Measurements from ENCODE around the gene ATP1B2.

The ATP1B2 gene

DNA sequence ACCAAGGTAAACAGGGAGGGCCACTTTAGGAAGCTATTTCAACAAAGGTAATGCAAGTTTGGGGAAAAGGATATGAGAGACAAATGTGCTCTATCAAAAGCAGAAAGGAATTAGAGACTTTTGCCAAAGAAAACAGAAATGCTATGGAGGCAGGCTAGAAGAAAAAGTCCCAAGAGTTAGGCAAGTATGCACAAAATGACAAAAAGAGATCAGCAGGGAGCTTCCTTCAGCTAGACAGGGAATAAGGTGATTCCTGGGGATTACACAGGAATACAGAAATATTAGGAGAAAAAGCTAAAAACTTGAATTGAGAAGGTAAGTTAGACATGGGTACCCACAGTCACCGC is 38.5 kb upstream of the ATP1B2 start (continued):
- TF ChIP-seq, protein P1, sequence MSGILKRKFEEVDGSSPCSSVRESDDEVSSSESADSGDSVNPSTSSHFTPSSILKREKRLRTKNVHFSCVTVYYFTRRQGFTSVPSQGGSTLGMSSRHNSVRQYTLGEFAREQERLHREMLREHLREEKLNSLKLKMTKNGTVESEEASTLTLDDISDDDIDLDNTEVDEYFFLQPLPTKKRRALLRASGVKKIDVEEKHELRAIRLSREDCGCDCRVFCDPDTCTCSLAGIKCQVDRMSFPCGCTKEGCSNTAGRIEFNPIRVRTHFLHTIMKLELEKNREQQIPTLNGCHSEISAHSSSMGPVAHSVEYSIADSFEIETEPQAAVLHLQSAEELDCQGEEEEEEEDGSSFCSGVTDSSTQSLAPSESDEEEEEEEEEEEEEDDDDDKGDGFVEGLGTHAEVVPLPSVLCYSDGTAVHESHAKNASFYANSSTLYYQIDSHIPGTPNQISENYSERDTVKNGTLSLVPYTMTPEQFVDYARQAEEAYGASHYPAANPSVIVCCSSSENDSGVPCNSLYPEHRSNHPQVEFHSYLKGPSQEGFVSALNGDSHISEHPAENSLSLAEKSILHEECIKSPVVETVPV (CRISPR knock-in tag; IDR thresholded peaks at IDR 0.05) = no peak

DNA sequence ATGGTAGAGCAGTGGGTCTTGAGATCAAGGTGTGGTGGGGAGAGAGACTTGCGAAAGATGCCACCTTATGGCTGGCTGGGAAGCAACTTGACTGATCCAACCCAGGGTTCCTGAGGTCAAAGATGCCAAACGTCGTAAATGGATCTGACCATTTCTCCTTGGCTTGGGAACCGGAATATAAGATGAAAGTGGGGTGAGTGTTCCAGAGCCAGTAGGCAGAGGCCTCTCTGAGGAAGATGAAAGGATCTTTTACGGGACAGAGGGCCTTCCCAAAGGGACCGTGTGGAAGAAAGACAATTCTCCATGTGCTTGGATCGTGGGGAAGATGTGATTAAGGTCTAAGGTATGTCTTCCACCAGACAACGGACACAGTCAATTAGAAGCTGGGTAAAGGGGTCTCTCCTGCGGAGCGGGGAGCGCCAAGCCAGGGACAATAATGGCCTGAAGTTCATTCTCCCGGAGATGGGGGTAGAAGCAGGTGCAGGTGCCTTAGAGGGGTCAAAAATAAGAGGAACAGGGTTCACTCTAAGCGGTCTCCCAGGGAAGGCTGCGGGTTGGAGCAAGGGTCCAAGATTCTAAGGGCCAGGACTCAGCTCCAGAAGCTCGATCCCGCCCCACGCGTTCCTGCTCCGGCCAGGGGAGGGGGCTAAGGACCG is 36.8 kb upstream of the ATP1B2 start:
- TF ChIP-seq PPARA (CRISPR knock-in tag; IDR thresholded peaks at IDR 0.05; ENCODE audit: borderline replicate concordance) (no peak), ESRRG (CRISPR knock-in tag; IDR thresholded peaks at IDR 0.05) (no peak), SNAI2 (CRISPR knock-in tag; IDR thresholded peaks at IDR 0.05) (no peak), ZC3H10 (CRISPR knock-in tag; IDR thresholded peaks at IDR 0.05) (no peak)
- ATAC-seq = peak; percentile 5; the same call in 2 of the 3 replicates

DNA sequence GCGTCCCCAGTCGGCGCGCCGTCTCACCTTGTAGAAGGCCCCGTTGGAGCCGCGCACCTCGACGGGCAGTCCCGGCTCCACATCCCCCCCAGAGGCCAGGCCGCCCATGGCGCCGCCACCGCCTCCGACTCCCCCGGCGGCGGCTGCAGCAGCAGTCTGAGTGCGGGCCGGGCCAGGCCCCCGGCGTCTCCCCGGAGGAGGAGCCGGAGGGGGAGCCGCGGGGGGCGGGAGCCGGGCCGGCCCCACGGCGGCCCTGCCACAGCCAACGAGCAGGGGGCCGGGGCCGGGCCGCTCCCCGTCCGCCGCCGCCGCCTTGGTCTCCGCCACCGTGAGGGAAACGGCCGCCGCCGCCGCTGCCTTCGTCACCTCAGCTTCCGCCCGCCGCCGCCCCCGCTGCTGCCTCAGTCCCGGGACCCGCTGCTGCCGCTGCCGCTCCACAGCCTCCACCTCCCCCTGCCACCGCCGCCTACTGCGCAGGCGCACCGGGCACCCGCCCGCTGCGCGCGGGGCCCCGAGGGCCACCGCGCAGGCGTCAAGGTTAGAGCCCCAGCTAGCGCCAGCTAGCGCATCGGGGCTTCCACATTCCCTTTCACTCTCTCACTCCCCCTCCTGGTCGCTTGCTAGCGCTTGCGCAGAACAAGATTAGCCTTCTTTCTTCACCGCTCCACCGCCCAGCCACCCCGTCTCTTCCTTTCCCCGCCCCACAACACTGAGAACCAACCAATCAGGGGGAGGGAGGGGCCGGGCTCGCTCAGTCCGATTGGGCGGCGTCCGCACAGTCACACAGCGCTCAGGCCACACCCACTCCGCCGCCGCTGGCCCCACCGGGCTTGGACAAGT is 36.1 kb upstream of the ATP1B2 start, which contains the start of gene FXR2:
FXR2 (minus strand) TSS at position 473 of the 840 bp plus-strand sequence; CDS start at position 108, 365 bp downstream.
- TF ChIP-seq TCF4 (CRISPR knock-in tag; IDR thresholded peaks at IDR 0.05; ENCODE audit: borderline replicate concordance) (no peak), CSDC2 (CRISPR knock-in tag; IDR thresholded peaks at IDR 0.05) (no peak), ESRRG (CRISPR knock-in tag; IDR thresholded peaks at IDR 0.05) (no peak), ZFP30 (CRISPR knock-in tag; IDR thresholded peaks at IDR 0.05) (no peak), ZNF8 (CRISPR knock-in tag; IDR thresholded peaks at IDR 0.05) (no peak), GLIS3 (CRISPR knock-in tag; IDR thresholded peaks at IDR 0.05) (no peak), PPARA (CRISPR knock-in tag; IDR thresholded peaks at IDR 0.05; ENCODE audit: borderline replicate concordance) (no peak)
- TF ChIP-seq, protein P2, sequence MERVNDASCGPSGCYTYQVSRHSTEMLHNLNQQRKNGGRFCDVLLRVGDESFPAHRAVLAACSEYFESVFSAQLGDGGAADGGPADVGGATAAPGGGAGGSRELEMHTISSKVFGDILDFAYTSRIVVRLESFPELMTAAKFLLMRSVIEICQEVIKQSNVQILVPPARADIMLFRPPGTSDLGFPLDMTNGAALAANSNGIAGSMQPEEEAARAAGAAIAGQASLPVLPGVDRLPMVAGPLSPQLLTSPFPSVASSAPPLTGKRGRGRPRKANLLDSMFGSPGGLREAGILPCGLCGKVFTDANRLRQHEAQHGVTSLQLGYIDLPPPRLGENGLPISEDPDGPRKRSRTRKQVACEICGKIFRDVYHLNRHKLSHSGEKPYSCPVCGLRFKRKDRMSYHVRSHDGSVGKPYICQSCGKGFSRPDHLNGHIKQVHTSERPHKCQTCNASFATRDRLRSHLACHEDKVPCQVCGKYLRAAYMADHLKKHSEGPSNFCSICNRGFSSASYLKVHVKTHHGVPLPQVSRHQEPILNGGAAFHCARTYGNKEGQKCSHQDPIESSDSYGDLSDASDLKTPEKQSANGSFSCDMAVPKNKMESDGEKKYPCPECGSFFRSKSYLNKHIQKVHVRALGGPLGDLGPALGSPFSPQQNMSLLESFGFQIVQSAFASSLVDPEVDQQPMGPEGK (CRISPR knock-in tag; IDR thresholded peaks at IDR 0.05; ENCODE audit: borderline replicate concordance) = 0 out of 2 replicates have a peak, but pooled peaks have one; percentile 29
- peak; percentile 96 for ATAC-seq

DNA sequence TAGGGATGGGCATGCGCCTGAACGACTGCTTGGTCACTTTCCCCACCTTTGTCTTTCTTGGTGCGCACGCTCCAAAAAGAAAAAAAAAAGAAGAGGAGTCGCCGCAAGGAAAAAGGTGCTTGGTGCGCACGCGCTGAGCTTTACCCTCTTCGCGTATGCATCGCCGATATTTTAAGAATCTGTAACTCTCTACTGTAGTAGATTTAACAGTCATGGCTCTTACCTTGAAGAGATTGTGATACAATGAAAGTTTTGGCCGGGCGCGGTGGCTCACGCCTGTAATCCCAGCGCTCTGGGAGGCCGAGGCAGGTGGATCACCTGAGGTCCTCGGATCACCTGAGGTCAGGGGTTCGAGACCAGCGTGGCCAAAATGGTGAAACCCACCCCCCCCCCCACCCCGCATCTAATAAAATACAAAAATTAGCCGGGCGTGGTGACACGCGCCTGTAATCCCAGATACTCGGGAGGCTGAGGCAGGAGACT is 35.4 kb upstream of the ATP1B2 start:
- no peak for ATAC-seq
- TF ChIP-seq, protein P3, sequence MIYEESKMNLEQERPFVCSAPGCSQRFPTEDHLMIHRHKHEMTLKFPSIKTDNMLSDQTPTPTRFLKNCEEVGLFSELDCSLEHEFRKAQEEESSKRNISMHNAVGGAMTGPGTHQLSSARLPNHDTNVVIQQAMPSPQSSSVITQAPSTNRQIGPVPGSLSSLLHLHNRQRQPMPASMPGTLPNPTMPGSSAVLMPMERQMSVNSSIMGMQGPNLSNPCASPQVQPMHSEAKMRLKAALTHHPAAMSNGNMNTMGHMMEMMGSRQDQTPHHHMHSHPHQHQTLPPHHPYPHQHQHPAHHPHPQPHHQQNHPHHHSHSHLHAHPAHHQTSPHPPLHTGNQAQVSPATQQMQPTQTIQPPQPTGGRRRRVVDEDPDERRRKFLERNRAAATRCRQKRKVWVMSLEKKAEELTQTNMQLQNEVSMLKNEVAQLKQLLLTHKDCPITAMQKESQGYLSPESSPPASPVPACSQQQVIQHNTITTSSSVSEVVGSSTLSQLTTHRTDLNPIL (CRISPR knock-in tag; IDR thresholded peaks at IDR 0.05; ENCODE audit: low read depth) = no peak

DNA sequence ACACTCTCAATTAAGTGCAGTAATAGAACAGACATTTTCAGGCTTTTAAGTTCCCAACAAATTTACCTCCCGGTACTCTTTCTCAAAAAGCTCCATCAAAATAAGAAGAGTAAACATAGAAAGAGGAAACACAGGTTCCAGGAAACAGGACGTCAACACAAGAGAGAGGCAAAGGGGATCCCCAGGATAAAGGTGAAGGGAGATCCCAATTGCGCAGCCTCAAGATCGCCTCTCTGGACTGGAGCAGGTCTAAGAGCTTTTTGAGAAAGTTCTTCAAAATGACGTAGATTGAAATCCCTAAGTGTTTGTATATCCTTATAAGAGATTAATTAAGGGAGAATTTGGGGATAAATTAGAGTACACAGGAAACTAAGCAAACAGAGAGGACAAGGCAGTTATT is 32.1 kb upstream of the ATP1B2 start:
- ATAC-seq = no peak
- TF ChIP-seq ZC3H10 (CRISPR knock-in tag; IDR thresholded peaks at IDR 0.05) = no peak
- TF ChIP-seq TCF4 (CRISPR knock-in tag; IDR thresholded peaks at IDR 0.05; ENCODE audit: borderline replicate concordance) = no peak
- TF ChIP-seq SNAI2 (CRISPR knock-in tag; IDR thresholded peaks at IDR 0.05) = no peak
- no peak for TF ChIP-seq TOX (CRISPR knock-in tag; IDR thresholded peaks at IDR 0.05; ENCODE audit: borderline replicate concordance)
- TF ChIP-seq GLIS3 (CRISPR knock-in tag; IDR thresholded peaks at IDR 0.05) = no peak
- no peak for TF ChIP-seq ZNF70 (CRISPR knock-in tag; IDR thresholded peaks at IDR 0.05)
- TF ChIP-seq PPARA (CRISPR knock-in tag; IDR thresholded peaks at IDR 0.05; ENCODE audit: borderline replicate concordance) = no peak
- no peak for TF ChIP-seq ESRRG (CRISPR knock-in tag; IDR thresholded peaks at IDR 0.05)
- TF ChIP-seq ZNF565 (CRISPR knock-in tag; conservative IDR thresholded peaks at IDR 0.05; ENCODE audit: low read depth) = no peak
- TF ChIP-seq ISL1 (CRISPR knock-in tag; IDR thresholded peaks at IDR 0.05) = no peak
- TF ChIP-seq, protein P4, sequence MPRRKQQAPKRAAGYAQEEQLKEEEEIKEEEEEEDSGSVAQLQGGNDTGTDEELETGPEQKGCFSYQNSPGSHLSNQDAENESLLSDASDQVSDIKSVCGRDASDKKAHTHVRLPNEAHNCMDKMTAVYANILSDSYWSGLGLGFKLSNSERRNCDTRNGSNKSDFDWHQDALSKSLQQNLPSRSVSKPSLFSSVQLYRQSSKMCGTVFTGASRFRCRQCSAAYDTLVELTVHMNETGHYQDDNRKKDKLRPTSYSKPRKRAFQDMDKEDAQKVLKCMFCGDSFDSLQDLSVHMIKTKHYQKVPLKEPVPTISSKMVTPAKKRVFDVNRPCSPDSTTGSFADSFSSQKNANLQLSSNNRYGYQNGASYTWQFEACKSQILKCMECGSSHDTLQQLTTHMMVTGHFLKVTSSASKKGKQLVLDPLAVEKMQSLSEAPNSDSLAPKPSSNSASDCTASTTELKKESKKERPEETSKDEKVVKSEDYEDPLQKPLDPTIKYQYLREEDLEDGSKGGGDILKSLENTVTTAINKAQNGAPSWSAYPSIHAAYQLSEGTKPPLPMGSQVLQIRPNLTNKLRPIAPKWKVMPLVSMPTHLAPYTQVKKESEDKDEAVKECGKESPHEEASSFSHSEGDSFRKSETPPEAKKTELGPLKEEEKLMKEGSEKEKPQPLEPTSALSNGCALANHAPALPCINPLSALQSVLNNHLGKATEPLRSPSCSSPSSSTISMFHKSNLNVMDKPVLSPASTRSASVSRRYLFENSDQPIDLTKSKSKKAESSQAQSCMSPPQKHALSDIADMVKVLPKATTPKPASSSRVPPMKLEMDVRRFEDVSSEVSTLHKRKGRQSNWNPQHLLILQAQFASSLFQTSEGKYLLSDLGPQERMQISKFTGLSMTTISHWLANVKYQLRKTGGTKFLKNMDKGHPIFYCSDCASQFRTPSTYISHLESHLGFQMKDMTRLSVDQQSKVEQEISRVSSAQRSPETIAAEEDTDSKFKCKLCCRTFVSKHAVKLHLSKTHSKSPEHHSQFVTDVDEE (CRISPR knock-in tag; IDR thresholded peaks at IDR 0.05) = no peak
- no peak for TF ChIP-seq OSR1 (CRISPR knock-in tag; IDR thresholded peaks at IDR 0.05)
- TF ChIP-seq ZFP30 (CRISPR knock-in tag; IDR thresholded peaks at IDR 0.05) = no peak
- no peak for TF ChIP-seq ZNF8 (CRISPR knock-in tag; IDR thresholded peaks at IDR 0.05)
- TF ChIP-seq, protein P2 (CRISPR knock-in tag; IDR thresholded peaks at IDR 0.05; ENCODE audit: borderline replicate concordance) = no peak
- no peak for TF ChIP-seq BACH2 (CRISPR knock-in tag; IDR thresholded peaks at IDR 0.05; ENCODE audit: borderline replicate concordance)
- TF ChIP-seq ZFP3 (CRISPR knock-in tag; IDR thresholded peaks at IDR 0.05) = no peak
- TF ChIP-seq, protein P5, sequence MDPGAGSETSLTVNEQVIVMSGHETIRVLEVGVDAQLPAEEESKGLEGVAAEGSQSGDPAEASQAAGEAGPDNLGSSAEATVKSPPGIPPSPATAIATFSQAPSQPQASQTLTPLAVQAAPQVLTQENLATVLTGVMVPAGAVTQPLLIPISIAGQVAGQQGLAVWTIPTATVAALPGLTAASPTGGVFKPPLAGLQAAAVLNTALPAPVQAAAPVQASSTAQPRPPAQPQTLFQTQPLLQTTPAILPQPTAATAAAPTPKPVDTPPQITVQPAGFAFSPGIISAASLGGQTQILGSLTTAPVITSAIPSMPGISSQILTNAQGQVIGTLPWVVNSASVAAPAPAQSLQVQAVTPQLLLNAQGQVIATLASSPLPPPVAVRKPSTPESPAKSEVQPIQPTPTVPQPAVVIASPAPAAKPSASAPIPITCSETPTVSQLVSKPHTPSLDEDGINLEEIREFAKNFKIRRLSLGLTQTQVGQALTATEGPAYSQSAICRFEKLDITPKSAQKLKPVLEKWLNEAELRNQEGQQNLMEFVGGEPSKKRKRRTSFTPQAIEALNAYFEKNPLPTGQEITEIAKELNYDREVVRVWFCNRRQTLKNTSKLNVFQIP (CRISPR knock-in tag; IDR thresholded peaks at IDR 0.05; ENCODE audit: borderline replicate concordance, low read depth) = no peak

All from SK-N-SH treated with all-trans-retinoic acid at 6 μM for 48 hours (cell line).